Anterior cingulate cortex (tissue), 58 donors: ENCODE results near the gene ARHGEF12.

ENCODE experiments used
- DNase-seq, 58 donors: peaks; one replicate each; lab custom pipeline; 2025; lab: John Stamatoyannopoulos, UW

ARHGEF12 gene

DNA sequence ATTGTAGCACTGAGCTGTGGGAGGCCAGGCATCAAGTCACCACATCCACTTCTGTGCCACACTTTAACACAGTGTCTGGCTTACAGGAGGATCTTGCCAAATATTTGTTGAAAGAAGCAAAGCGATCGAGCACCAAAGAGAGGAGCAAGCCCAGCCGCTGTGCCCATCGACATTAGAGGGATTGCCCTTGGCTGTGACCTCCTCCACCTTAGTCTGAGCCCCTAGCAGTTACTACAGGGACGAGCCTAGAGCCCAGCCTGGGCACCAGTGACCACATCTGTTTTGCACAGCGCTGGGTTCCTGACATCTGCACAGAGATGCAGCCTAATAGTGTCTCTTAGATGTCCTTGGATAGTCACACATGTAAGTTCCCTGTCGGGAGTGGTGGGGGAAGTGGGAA, 193.0 kb downstream of the ARHGEF12 start:
- DNase-seq, result no peak

- DNase-seq, result no peak
These were observed 193.7 kb downstream of the ARHGEF12 start for GRCh38 chr11:120529911-120530310.

GRCh38 chr11:120532082-120532831, 196.0 kb downstream of the ARHGEF12 start:
- no peak for DNase-seq

DNA sequence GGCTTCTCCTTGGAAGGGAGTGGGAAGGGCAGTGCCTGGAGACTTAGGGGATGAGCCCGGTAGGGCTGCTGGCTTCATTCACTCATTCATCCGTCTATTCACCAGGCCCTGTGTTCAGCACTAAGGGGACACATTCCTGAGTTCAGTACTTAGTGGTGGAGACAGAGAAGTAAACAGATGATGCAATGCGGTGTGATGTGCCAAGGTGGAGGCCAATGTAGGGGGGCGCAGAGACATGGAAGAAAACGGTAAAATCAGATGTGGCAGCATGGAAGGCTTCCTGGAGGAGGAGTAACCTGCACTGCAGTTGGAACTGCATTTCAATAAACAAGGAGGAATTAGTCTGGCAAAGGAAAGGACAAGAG, 196.6 kb downstream of the ARHGEF12 start:
- no peak for DNase-seq

DNA sequence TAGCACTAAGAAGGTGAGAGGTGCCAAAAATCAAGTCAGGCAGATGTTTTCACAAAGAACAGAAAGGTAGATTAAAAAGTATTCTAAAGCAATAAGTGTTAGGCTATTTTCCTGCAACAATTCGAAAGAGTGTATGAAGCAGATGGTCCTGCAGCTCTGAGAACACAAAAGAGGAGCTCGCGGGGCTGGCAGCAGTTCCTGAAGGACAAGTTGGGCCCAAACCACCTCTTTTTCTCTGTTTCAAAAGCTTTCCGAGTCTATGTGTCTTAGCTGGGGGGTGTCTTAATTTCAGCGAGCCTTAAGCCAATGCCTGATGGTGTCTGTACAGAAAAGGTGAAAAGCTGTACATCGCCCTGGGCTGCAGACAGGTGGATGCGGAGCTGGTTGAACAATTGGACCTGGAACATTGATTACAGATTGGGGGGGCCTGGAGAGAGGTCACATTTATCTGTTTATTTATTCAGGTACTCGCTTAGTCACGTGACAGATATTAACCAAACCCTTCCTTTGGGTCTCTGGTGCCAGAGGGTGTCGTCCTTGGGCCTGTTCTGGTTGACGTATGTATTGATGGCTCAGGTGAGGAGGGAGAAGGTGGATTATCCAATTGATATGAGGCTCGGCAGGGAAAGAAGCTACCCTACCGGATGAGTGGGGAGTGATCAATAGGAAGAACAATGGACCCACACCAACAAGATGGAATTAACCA, 200.0 kb downstream of the ARHGEF12 start:
- DNase-seq, result peak in 2 of 58 donors; percentile 17 to 29

- DNase-seq, result no peak
These were observed 200.6 kb downstream of the ARHGEF12 start for GRCh38 chr11:120536797-120537169.

- no peak for DNase-seq
These were observed 201.8 kb downstream of the ARHGEF12 start for GRCh38 chr11:120537996-120538395.

DNA sequence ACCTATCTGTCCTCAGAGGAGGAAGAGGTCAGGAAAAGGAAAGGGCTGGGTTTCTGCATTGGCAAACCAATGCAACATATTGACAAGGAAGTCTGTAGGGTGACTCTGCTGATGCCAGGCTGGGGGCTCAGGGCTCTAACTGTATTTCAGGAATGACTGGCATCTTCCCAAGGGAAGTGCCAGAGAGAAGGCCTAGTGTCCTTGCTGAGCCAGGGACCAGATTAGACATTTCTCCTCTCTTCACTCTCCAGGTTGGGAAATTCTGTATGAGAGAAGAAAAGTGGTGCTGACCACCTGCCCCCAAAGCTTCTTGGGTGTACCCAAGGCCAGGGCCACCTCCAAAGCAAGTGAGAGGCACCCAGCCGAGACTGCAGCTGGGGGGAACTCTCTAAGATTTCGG, 202.5 kb downstream of the ARHGEF12 start:
- no peak for DNase-seq
